Measurements from ENCODE around the gene VEGFA.

Gene VEGFA

GRCh38 chr6:43785220-43785752 lies 15.3 kb downstream of the VEGFA start:
- no peak for DNase-seq (ENCODE audit: low read depth)

- DNase-seq (ENCODE audit: low read depth): no peak
These were observed 15.9 kb downstream of the VEGFA start for GRCh38 chr6:43785904-43786303.

- DNase-seq (ENCODE audit: low read depth): no peak
These were observed 16.8 kb downstream of the VEGFA start for GRCh38 chr6:43786664-43787329.

- DNase-seq (ENCODE audit: low read depth): no peak
These were observed 18.3 kb downstream of the VEGFA start for GRCh38 chr6:43788301-43788700.

GRCh38 chr6:43789447-43789846 lies 19.4 kb downstream of the VEGFA start:
- DNase-seq (ENCODE audit: low read depth): no peak

GRCh38 chr6:43790031-43790430 lies 20.0 kb downstream of the VEGFA start:
- DNase-seq (ENCODE audit: low read depth): no peak

GRCh38 chr6:43791745-43792422 lies 21.9 kb downstream of the VEGFA start:
- no peak for DNase-seq (ENCODE audit: low read depth)

- DNase-seq (ENCODE audit: low read depth): no peak
These were observed 23.3 kb downstream of the VEGFA start for GRCh38 chr6:43793154-43793874.

- no peak for DNase-seq (ENCODE audit: low read depth)
These were observed 23.8 kb downstream of the VEGFA start for GRCh38 chr6:43793875-43794242.

- no peak for DNase-seq (ENCODE audit: low read depth)
These were observed 25.4 kb downstream of the VEGFA start for GRCh38 chr6:43795421-43795820.

GRCh38 chr6:43796168-43796567 lies 26.2 kb downstream of the VEGFA start:
- DNase-seq (ENCODE audit: low read depth): no peak

- no peak for DNase-seq (ENCODE audit: low read depth)
These were observed 27.2 kb downstream of the VEGFA start for GRCh38 chr6:43796903-43797890.

- DNase-seq (ENCODE audit: low read depth): no peak
These were observed 27.9 kb downstream of the VEGFA start for GRCh38 chr6:43797919-43798318.

- no peak for DNase-seq (ENCODE audit: low read depth)
These were observed 28.9 kb downstream of the VEGFA start for GRCh38 chr6:43798688-43799444.

GRCh38 chr6:43799551-43800297 lies 29.7 kb downstream of the VEGFA start:
- DNase-seq (ENCODE audit: low read depth): no peak

GRCh38 chr6:43800298-43800623 lies 30.2 kb downstream of the VEGFA start:
- no peak for DNase-seq (ENCODE audit: low read depth)

- no peak for DNase-seq (ENCODE audit: low read depth)
These were observed 30.9 kb downstream of the VEGFA start for GRCh38 chr6:43800746-43801494.

- DNase-seq (ENCODE audit: low read depth): no peak
These were observed 31.6 kb downstream of the VEGFA start for GRCh38 chr6:43801495-43802181.

Data from activated T-helper 1 cell treated with Interleukin-2 at 50 U/mL for 16 hours (primary cell).